PC-3 (cell line): ENCODE measurements around the gene MCUB.

Experiments used
- EZH2 ChIP-seq: fragments of 300-600 bp; sonication (generic); IDR thresholded peaks from one replicate; pipeline ENCODE4 v1.6.1; 2017; ENCODE audit warnings: antibody characterized with exemption, mild to moderate bottlenecking, low read length; ENCODE audit not compliant: unreplicated experiment
- EZH2phosphoT487 ChIP-seq: fragments of 300-600 bp; sonication (generic); IDR thresholded peaks from 2 replicates; pipeline ENCODE4 v1.6.1; 2018; ENCODE audit warnings: mild to moderate bottlenecking, antibody characterized with exemption, low read length, borderline replicate concordance
- TF ChIP-seq, protein P1 (sequence below): fragments of 300-600 bp; sonication (generic); conservative IDR thresholded peaks from 2 replicates; pipeline ENCODE4 v1.5.1; 2017; ENCODE audit warnings: antibody characterized with exemption, low read depth, mild to moderate bottlenecking, low read length

DNA sequence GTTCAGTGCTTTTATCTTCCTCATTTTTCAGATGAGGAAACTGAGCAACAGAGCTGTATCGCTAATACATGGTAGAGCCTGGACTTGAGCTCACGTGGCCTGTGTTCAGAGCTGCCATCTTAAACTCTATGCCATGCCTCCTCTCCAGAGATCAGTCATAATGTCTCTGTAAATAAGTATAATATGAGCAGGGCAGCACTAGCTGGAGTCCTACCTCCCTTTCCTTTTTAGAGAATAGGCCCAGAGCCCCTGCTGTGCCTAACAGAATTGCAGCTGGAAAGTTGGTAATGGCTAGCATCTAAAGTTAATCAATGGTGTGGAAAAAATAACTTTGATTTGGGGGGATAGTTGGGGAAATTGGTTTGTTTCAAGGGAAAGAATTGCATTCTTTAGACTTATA, 122.8 kb downstream of the MCUB start:
- TF ChIP-seq, protein P1, sequence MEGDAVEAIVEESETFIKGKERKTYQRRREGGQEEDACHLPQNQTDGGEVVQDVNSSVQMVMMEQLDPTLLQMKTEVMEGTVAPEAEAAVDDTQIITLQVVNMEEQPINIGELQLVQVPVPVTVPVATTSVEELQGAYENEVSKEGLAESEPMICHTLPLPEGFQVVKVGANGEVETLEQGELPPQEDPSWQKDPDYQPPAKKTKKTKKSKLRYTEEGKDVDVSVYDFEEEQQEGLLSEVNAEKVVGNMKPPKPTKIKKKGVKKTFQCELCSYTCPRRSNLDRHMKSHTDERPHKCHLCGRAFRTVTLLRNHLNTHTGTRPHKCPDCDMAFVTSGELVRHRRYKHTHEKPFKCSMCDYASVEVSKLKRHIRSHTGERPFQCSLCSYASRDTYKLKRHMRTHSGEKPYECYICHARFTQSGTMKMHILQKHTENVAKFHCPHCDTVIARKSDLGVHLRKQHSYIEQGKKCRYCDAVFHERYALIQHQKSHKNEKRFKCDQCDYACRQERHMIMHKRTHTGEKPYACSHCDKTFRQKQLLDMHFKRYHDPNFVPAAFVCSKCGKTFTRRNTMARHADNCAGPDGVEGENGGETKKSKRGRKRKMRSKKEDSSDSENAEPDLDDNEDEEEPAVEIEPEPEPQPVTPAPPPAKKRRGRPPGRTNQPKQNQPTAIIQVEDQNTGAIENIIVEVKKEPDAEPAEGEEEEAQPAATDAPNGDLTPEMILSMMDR: no peak
- TF ChIP-seq EZH2 (no peak), EZH2phosphoT487 (no peak)
